ENCODE results near the gene FSTL4.

Gene FSTL4

DNA sequence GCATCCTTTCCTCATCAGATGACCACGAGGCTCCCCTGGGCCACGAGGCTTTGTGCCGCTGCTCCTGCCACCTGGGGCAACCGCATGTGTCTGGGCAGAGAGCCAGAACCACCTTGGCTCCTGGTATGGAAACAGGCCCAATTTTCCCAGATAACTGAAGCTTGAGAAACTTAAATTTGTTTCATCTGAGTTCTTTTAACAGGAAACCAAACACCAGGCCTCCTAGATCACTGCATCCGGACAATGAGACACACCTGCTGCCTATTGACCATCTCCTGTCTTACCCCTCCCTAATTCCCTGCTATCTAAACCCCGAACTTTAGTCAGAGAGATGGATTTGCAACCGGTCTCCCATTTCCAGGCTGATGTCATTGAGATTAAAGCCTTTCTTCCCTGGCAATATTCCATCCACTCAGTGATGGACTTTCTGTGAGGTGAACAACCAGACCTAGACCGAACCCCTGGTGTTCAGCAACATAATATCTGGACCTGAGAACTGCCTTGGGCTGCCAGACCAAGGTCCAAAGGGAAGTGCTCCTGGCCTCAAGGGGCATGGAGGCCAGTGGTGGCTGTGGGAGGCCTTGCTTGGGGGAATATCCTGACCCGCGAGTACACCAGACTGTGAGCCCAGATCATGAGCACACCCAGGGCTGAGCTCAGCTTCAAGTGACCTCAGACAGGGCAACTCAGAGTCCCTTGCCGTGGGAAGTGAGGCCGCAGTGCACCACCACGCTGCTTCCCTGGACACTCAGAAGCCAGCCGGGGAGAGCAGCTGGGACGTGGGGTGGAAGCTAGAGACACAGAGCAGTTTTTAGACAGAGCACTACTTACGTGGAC is 360.8 kb downstream of the FSTL4 start:
- DNase-seq, result no peak

DNA sequence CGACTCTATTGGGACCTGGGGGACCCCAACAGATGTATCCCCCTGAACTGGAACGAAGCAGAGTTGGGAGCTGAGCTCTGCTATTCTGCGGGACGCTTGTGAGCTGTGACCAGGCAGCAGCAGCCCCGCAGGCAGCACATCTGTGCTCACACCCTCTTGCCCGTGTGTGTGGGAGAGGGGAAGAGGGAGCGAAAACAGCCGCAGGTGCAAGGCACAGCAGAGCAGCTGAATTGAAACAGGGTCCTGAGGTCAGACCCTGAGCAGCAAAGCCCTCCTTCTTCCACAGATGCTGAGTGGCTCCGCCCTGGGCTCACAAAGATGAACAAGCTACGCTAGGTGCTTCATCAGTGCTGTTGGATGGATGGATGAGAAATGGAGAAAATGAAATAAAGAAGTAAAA is 361.8 kb downstream of the FSTL4 start:
- DNase-seq, result no peak

DNA sequence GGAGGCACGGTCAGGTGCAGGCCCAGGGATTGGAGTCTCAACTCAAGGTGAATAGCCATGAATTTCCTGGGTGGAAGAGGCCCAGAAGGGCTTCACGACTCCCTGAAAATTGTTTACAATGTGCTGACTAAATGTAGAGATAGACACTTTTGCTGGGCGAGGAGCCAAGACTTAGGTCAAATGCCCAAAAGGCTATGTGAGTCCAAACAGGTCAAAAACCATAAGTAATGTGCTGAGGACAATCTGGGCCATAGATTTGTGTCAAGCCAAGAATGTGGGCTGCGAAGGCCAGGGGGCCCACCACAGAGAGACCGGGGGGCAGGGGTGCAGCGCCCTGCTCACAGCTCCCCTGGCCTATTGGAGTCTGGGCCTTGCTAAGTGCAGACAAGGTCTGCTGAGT is 362.7 kb downstream of the FSTL4 start:
- no peak for DNase-seq

DNA sequence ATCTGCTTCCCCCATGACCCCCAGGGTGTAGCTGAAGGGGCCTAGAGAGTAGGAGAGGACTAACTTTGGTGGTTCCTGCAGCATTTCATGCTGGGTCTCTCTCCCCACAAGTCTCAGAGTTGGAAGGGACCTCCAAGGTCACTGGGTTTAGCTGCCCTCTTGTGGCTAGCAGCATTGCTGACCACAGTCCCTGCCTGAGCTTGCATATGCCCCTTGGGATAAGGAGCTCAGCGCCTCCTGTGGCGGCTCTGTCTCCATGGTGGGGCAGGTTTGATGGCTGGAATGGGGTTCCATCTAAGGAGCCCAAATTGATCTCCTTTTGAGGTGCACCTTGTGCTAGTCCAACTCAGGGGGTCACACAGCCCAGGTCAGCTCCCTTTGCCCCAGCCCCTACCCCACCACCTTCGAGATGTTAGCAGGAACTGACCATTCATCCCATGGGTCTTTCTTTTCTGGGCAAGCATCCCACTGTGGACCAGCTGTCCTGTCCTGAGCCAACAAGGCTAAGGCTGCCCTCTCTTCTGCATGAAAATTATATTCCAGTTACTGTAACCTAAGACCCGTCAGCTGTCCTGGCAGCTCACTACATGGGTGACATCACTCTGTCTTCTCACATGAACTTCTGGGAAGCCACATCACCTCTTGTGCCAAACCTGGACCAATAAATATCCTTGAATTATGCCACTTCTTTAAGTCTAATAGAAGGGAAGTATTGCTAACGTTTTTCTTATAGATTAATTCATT is 364.3 kb downstream of the FSTL4 start:
- no peak for DNase-seq

DNA sequence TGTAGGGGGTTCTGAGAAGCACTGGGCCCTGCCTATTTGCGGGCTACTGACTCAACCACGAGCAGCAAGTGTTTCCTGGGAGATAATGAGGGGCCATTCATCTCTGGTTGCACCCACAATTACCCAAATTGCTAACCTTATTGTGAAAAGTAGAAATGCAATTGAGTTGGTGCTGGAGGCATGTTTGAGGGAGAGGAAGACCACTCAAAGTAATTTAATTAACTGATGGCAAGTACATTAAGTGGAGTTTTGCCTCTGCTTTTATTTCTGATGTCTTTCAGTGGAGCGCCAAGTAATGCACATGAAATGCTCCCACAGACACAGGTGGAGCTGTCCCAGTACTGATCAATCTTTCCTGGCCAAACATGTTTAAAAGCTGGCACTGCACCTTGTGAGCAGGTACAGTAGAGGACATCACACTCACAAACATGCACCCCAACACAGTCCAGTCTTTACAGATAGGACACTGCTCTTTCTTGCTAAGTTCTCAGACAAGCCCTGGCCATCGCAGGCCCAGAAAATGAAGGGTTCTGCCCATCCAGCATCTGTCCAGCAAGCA is 365.1 kb downstream of the FSTL4 start:
- no peak for DNase-seq

DNA sequence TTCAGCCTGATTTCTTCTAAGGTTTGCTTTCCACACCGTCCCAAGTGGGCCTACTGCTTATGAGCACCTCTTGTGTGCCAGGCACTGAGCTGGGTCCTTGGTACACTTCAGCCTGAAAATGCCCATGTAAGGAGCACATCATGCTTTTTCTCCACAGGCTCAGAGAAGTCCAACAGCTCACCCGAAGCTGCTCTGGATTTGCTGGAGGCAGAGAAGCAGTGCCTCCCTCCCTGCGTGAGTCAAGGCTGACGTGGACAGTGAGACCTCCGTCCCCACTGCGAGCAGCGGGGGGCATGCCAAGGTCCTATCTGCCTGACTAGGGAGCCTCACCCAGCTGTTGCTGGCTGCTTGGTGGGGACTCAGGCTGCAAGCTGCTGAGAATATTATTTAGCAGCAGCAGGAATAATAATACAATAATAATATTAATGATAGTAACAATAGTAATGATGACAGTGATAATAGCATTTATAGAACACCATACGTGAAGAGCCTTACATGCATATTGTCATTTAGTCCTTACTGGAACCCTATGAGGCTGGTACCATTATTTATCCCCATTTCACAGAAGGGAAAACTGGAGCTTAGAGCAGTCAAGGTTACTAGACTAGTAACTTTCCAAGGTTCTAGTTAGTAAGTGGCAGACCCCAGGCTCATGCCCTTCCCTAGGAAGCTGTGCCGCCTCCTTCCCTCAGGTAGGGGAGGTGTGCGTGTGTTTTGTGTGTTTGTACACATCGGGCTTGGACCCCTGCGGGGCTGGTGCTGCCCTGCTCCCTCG is 365.8 kb downstream of the FSTL4 start:
- DNase-seq, result no peak

DNA sequence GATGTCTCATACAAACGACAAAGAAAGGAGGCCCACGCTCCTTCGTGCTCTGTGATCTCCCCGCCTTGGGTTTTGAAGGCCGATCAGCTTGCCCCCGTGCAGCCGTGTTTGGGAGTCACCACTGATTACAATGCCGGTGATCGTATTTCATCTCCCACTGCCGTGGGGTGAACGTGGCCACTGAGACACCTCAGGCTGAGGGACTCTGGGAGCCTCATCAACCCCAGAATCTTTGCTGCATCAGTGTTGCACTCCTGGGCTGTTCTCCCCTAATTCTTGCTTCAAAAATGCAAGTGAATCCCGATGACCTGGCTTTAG is 366.3 kb downstream of the FSTL4 start:
- no peak for DNase-seq

DNA sequence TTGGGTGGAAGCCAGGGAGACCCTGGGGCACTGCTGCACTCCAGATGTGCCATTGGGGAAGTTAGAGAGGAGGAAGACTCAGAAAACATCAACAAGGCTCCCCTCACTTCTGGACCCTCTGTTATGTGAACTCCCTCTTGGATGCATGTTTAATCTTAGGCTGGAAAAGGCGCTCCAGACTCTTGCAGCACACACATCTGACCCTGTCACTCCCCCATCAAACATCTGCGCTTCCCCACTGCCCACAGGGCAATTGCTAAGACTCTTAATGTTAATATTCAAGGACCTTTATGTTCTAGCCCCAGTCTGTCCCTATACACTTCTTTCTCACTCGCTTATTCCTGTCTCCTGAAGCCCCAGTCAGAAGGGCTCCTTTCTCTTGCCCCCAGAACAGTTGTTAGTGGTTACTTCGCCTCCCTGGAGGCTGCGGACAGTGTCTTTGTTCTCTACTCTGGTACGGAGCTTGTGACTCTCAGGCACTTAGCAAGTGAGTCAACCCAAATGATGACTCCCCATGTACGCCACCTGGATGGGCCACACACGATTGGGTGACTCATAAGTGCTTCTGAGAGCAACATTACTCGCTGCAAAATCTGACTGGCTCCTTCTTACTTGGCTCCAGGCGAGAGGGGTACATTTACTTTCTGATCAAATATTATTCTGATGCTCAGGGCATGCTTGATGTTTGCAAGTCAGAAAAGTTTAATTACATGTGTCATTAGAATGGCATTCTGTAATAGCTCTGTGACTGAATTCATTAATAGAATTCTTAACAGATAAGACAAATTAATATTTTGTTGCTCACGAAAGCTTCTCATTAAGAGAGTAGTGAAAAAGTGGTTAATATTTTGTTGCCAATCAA is 366.9 kb downstream of the FSTL4 start:
- DNase-seq, result no peak

DNA sequence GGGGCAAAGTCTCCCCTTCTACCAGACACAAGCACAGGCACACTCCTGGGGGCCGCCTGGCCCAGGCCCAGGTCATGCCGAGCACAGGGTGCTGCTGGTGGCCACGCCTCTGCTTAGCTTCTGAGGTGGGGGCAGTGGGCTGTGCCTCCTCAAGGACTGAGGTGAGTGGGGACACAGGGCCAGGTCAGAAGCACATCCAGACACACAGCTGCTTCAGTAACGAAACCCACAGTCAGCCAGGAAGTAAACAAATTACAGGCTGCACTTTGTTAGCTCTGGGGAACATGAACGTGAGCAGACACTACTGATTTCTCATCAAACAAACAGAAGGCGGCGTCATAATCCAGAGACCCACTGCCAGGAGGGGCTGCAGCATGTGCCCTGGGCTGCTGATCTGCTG is 368.1 kb downstream of the FSTL4 start:
- no peak for DNase-seq

DNA sequence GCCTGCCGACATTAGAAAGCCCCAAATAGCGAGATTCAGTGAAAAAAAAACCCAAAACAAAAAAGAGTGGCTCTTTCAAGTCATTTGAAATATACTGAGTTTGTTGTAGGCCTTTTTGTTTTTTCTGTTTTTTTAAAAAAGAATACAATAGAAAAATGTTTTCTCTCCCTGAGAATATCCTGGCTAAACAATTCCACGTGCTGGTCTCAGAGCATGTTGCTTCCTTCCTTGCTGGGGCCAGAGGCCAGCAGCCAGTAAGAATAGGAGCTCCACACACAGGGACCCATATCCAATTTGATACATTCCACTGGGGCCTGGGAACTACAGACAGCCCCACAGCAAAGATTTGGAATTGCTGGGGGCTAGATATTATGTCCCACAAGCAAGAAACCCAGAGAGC is 369.1 kb downstream of the FSTL4 start:
- no peak for DNase-seq

DNA sequence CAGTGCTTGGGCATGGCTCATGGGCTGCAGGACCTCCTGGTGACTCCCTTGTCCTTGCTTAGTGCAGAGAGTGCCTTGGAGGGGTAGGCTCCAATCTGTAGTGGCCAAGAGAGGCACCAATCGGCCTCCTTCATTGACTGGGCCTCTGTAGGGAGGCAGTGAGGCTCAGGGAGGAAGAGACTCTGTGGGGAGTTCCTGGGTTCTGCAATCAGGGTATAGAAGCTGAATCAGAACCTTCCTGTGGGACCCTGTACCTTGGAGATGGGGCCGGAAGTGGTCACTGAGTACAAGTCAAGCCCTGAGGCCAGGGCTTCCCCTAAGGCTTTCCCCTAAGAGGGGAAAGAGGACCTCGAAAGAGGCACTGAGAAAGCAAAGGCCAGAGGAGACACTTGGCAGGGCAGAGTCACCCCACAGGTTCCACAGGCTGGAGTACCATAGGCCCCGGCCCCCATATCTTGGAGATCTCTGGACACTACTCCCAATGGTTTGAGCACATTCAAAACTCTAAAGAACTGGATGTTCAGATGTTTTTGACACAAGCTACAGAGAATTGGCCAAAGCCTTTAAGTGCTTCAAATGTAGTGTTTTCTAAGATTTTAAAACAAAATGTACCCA is 370.0 kb downstream of the FSTL4 start:
- no peak for DNase-seq

DNA sequence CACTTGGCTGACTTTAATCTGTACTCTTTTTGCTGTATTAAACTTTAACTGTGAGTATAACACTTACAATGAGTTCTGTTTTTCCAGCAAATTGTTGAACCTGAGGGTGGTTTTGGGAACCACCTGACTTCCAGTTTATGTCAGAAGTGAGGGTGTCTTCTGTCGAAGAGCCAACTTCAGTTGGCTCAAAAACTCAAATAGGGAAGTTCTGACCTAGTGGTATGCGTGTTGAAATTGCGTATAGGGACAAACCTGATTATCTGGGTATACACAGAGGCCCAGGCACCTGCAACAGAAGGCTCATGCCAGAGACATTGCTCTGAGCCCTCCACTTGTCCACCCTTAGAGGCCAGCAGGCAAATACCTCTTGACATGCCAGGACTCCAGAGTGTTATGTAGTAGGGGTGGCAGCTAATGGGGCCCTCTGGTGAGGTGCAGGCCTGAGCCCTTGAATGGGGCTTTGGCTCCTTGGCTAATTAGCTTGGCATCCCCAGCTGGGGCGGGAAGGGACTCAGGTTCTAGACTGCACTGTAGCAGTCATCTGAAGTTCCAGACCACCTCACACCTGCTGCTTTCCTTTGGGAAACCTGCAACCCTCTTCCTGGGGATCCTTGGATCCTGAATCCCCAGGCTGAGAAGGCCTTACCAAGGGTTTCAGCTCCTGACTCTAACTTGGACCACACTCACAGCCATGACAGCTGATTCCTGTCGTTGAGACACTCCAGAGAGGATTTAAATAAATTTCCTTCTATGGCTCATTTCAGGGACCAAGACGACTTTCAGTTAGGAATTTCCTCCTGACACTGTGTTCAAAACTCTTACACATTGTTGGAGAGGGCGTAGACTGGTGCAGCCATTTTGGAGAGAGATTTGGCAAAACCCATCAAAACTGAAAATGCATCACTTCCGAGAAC is 370.9 kb downstream of the FSTL4 start:
- no peak for DNase-seq

DNA sequence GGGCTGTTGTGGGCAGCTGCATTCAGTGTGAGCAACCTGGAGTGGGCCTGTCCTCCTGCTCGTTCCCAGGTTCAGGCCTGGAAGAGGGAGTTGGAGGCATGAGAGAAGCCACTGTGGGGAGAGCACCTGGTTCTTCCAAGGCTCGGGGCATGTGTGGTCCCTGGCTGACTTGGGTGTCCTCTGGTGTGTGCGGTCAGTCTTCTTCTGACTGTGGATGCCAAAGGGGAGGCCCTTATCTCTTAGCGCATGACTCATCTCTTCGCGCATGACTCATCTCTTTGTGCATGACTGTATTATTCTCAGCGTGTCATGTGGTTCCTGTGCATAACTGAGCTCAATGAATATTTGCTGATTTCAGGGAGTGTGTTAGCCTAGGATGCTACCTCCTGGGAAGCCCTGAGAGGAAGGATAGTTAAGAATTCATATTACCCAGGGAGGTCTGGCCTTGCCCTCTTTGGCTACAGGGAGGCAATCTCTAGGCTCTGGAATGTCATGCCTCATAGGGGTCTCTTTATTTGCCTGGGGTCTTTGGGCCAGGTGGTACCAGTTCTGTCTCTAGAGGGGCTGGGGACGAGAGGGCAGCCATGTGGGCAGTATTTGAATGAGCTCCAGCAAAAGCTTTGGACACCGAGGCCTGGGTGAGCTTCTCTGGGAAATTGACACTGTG is 371.8 kb downstream of the FSTL4 start:
- DNase-seq, result peak; percentile 21

DNA sequence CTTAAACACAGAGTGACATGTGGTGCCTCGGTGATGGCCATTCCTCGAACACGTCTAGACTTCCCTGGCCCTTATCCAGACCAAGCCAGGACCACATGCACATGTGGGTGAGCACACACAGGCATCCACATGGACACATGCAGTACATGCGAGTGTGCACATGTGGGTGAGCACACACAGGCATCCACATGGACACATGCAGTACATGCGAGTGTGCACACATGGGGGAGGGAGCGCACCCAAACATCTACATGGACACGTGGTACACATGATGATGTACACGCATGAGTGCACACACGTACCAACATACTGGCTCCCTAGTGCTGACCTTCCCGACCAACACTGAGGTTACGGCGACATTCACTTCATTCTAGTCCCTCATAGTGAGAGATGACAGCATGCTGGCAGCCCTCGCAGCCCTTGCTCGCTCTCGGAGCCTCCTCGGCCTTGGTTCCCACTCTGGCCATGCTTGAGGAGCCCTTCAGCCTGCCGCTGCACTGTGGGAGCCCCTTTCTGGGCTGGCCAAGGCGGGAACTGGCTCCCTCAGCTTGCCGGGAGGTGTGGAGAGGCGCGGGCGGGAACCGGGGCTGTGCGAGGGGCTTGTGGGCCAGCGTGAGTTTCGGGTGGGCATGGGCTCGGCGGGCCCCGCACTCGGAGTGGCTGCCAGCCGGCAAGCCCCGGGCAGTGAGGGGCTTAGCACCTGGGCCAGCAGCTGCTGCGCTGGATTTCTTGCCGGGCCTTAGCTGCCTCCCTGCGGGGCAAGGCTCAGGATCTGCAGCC is 373.7 kb downstream of the FSTL4 start:
- no peak for DNase-seq

DNA sequence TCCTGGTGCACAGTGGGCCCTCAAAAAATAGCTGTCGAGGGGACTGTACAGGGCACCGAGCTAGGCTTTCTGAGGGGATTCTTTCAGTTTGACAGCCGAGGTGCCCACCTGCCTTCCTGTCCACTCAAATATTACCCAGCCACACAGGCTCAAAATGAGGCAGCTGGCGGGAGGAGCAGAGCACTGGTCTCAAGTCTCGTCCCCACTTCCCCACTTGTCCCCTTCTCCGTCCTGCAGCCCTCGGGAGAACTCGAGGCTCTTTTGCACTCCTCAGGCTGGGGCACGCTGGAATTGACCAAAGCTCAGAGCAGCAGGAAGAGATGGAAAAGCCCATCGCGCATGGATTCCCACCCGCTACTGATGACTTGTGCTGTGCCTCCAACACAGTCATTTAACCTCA is 375.4 kb downstream of the FSTL4 start:
- no peak for DNase-seq

DNA sequence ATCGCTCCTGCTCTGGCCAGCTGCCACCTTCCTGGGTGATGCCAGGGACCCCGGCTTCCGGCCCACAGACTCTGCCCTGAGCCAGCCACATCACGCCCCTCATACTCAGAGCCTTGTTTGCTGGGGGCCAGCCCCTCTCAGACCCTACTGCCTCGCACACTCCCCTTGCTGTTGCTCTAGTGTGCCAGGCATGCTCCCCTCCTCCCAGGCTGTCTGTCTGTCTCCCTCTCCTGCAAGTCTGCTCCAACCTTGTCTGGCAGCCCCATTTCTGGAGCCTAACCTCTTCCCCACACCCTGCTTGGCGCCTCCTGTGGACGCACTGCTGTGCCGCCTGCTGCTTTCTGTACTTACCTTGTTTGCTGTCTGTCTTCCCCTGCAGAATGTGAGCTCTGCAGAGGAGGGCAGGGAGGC is 375.8 kb downstream of the FSTL4 start:
- no peak for DNase-seq

DNA sequence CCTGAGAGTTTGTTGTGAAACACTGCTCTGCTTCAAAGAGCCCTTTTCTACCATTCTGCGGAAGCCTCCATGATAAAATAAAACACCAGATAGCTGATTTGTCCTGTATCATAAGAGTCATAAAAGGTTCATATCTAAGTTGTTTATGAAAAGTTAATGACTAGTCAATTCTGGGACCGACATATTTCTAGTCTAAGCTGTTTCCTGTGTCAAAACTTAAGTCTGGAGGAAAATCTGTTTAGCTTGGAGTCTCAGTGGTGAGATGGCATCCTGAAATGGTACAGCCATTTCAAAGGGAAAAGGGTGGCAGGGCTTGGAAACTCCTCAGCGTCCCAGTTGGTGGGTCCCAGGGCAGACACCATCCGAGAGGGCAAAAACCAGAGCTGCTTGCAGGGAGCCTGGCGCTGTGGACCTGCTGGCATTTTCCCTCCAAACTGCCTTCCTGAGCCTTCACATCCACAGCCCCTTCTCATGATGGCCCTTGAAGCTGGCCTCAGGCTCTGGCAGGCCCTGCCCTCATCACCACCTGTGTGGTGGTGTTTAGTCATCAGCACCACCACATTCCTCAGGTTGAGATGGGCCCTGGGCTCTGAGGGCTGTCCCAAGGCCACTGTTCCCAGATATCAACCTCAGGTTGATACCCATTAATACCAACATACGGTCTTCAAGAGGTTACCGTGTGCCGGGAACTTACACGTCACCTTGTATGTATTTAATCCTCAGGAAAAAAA is 376.5 kb downstream of the FSTL4 start:
- no peak for DNase-seq

DNA sequence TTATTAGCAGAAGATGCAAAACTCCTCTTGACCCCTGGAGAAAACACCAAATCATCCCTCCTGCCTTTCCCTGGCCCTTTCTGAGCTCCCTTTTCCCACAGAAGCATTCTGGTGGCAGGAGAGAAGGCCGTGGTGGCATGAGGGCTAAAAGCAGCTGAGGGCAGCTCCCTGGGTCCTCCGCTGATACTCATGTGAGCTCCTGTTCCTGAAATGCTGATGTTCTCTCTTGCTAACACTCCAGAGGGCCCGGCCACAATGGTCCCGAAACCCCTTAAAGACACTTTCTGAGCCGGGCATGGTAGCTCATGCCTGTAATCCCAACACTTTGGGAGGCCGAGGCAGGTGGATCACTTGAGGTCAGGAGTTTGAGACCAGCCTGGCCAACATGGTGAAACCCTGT is 377.4 kb downstream of the FSTL4 start:
- DNase-seq, result no peak

DNA sequence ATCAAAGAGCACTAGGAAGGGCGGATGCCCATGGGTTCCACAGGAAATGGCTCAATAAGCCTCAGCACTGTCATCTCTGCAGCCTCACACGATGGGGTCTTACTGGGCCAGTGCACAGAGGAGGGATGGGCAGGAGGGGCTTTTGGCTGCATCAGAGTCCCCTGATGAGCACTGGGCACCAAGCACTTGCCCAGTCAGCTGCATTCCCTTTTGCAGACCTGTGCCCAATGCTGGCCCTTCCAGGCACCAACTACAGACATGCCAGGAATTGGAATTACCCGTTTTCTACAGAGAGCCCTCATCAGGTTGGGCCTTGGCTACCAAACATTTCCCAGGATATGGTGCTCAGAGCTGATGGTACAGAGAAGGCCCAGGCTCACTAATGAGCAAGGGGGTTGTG is 378.1 kb downstream of the FSTL4 start:
- no peak for DNase-seq
